A673 (cell line): ENCODE results near the gene GTF2H2.
"Not testable (repeated sequence)": the region's sequence is repeated elsewhere in the genome, so short reads cannot be mapped to it uniquely, and the experiment has no call there.

Source experiments
- EZH2 ChIP-seq: fragments of 200-600 bp; sonication (generic); IDR thresholded peaks from 2 replicates; pipeline ENCODE4 v1.6.1; 2017; ENCODE audit warnings: borderline replicate concordance, low read depth, mild to moderate bottlenecking, mixed read lengths, antibody characterized with exemption, low read length; ENCODE audit not compliant: poor library complexity, severe bottlenecking
- TF ChIP-seq, protein P1 (sequence below): fragments of 300-800, 200-600 bp; sonication (generic); conservative IDR thresholded peaks from 2 replicates; pipeline ENCODE4 v1.5.1; 2017; ENCODE audit warnings: low read depth, mild to moderate bottlenecking, antibody characterized with exemption, low read length, moderate library complexity, mixed read lengths

GRCh38 chr5:71088754-71089153 lies 21.3 kb upstream of the GTF2H2 start:
- TF ChIP-seq, protein P1, sequence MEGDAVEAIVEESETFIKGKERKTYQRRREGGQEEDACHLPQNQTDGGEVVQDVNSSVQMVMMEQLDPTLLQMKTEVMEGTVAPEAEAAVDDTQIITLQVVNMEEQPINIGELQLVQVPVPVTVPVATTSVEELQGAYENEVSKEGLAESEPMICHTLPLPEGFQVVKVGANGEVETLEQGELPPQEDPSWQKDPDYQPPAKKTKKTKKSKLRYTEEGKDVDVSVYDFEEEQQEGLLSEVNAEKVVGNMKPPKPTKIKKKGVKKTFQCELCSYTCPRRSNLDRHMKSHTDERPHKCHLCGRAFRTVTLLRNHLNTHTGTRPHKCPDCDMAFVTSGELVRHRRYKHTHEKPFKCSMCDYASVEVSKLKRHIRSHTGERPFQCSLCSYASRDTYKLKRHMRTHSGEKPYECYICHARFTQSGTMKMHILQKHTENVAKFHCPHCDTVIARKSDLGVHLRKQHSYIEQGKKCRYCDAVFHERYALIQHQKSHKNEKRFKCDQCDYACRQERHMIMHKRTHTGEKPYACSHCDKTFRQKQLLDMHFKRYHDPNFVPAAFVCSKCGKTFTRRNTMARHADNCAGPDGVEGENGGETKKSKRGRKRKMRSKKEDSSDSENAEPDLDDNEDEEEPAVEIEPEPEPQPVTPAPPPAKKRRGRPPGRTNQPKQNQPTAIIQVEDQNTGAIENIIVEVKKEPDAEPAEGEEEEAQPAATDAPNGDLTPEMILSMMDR, result not testable (repeated sequence)
- not testable (repeated sequence) for TF ChIP-seq EZH2
